GM19238 (cell line): ENCODE results near the gene NALF2.

Experiments
- DNase-seq: peaks from one replicate; pipeline ENCODE4 v3.0.0; 2011; ENCODE audit warnings: low spot score; ENCODE audit not compliant: insufficient read length

NALF2 gene

DNA sequence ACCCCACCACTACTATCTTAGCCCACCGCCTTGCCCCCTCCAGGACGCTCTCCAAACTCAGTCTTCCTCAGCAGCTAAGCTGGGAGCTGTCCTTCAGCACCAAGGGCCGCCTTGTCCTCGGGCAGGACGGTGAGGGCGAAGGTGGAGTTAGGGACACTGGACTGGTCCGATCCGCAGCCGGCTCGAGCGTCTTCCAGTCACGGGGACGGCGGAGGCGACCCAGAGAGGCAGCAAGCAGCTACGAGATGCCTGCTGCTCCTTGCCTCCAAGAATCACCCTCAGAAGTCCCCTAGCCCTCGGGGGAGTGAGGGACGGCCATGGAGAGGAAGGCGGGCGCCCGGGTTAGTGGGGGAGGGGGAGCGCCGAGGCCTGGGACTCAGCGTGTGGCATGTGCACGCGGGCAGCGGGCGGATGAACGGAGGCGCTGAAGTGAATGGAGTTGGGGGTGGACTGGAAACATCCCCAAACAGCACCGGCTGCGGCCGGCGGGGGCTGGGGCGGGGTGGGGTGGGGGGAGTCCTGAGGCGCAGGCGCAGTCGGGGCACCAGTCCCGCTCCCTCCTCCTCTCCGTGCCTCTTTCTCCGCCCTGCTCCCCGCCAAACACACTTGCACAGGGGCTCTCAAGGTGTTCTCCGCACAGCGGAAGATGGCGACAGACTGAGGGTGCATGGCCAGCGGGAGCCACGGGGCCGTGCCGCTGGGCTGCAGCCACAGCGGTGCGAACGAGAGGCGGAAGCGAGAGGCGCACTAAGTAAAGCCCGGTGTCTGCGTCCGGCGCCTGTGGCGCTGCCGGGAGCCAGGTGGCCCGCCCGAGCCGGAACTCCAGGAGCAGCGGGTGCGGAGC, at the start of gene NALF2:
Gene NALF2, plus strand, starts transcription at position 545 of the 844 bp plus-strand sequence. CDS start 957 bp downstream, outside the sequence.
- no peak for DNase-seq

DNA sequence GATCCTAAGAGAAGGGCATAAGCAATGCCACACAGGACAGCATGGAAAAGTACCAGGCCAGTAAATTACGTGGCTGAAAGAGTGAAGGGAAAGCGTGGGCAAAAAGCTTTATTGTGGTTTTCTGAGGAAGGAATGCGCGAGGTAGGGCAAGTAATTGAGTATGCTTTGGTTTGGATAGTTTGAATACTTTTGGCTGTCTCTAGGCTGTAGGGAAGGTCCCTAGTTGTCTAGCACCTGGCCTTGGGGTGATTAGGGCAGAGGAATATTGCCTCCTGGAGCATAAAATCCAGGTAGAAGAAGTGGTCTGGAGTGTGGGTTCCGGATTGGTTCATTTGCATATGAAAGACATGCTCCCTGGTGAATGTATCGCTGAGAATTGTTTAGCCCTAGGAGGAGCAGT, 46.4 kb upstream of the NALF2 start:
- DNase-seq = no peak

DNA sequence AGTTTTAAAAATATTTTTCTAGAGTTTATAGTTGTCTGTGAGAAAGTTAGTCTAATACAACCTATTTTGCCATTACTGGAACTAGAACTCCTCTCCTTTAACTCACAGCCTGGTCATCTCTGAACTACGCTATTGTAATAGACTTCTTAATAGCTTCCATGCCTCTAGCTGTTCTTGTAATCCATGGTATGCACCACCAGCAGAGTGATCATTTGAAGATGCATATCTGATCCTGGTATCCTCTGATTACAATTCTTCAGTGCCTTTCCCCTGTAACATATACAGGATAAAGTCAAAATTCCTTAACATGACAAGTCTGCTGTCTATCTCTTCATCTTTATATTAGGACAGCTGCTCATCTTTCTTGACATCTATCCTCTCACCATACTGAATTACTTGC, 37.6 kb upstream of the NALF2 start:
- no peak for DNase-seq

DNA sequence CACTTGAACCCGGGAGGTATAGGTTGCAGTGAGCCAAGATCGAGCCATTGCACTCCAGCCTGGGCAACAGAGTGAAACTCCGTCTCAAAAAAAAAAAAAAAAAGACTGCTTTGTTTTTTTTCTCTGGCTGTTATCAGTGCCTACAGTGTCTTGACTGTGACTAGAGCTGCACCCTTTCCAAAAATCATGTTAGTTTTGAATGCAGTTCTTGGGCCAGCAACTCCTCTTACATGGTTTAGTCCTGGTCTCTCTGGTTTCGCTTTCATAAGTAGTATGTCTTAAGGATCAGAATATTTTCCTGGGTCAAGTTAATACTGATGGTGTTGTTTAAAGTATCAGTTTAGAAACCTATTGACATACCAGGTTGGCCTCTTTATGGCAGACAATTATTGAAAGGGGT, 34.2 kb upstream of the NALF2 start:
- DNase-seq = no peak

DNA sequence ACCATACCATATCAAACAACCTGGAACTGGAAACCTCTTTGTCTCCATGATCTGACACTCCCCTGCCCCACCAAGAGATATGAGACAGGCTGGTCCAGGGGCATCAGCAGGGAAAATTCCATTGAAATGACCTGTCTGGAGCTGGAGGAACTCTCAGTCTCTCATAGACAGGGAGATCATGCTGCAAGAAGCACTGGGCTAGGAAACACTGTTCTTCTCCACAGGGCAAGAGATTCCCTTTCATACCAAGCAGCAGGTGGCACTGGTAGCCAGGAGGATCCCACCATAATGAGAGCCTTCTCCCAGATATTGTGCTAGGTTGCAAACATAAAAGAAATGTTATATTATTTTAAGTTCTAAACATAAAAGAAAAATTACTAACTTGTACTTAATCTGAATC, 14.5 kb upstream of the NALF2 start:
- DNase-seq = no peak

DNA sequence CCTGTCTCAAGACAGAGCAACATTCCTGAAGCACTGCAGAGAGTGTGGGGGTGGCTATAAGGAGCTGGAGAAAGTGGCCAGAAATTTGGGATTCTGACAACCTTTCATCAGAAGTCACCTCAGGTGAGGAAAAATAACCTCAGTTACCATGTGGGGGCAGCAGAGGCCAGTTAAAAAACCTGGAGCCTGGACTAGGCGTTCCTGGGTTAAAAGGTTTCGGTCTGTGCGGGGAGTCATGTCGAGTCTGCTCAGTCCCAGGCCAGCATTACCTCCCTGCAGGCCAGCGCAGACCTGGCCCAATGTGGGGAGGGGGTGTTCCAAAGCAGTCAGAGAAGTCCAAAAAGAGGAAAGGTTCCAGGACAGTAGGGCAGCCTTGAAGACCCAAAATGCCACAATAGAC, 10.9 kb upstream of the NALF2 start:
- DNase-seq = no peak

DNA sequence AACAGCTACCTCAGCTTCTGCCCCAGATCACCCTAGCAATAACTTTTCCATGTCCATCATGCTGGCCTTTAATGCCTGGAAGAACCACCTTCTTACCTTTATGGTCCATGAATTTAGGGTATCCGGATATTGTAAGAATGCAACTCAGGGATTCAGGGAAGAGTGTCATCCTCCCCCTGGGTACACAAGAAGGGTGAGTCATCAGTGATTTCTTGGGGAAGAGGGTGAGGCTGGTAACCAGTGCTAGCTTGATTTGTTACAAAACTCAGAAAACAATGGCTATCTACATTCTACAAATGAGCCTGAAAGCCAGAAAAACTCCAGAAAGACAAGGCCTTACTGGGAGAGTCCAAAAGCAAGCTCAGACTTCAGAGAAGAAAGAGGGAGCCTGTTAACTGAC, 10.4 kb upstream of the NALF2 start:
- no peak for DNase-seq

DNA sequence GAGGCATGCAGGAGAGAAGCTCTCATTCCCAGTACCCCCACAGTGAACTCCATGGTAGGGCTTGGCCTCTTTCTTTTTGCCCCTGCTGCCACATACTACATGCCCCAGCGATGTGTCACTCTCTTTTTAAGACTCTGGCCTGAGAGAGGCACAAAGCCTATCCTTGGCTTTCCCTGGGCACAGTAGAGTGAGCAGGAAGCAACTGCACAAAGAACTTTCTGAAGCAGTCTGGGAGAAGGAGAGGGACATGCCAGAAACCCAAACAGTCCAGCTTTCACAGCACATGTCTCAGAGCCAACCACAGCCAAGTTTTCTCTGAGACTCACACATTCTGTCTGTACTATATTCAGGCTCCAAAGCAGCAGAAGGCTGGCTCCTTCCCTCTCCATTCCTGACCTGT, 7.9 kb upstream of the NALF2 start:
- DNase-seq = no peak

DNA sequence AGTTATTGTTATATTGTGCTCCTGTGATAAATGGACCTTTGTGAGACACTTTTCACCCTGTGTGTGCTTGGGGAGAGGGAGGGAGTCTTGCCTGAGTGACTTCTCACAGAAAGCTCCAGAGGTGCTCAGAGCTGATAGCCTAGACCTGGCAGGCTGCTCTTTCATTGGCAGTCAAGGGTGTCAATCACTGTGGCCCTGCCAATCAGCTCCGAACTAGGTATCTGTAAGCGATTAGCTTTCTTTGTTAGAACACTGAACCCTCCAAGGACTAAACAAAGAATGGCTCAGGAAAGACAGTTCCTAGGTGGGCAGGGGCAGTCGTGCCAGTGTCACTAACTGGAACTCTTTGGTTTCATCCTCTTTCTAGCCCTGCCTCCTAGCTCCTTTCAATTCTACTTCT, 2.7 kb upstream of the NALF2 start:
- DNase-seq = no peak

DNA sequence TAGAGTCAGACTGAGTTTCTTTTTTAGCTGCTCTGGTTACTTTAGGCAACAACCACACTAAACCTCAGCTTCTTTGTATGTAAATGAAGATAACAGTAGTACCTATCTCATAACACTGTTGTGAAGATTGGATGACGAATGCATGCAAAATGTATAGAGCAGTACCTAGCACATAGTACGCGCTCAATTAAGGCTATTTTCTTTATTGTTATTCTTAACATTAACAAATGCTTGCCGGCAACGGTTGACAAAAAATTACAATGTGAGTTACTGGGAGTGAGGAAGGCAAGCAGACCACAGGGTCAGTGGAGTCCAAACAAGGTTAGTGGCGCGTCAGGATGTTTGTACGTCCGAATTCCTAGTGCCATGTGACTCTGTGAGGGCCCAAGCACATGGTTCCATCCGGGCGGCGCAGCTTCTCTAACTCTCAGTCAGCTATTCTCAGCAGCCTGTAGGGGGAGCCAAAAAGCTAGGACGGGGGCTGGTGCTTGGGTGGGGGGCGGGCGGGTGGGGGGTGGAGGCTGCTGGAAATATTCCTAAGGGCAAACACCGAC, 821 bp upstream of the NALF2 start:
- DNase-seq = no peak

DNA sequence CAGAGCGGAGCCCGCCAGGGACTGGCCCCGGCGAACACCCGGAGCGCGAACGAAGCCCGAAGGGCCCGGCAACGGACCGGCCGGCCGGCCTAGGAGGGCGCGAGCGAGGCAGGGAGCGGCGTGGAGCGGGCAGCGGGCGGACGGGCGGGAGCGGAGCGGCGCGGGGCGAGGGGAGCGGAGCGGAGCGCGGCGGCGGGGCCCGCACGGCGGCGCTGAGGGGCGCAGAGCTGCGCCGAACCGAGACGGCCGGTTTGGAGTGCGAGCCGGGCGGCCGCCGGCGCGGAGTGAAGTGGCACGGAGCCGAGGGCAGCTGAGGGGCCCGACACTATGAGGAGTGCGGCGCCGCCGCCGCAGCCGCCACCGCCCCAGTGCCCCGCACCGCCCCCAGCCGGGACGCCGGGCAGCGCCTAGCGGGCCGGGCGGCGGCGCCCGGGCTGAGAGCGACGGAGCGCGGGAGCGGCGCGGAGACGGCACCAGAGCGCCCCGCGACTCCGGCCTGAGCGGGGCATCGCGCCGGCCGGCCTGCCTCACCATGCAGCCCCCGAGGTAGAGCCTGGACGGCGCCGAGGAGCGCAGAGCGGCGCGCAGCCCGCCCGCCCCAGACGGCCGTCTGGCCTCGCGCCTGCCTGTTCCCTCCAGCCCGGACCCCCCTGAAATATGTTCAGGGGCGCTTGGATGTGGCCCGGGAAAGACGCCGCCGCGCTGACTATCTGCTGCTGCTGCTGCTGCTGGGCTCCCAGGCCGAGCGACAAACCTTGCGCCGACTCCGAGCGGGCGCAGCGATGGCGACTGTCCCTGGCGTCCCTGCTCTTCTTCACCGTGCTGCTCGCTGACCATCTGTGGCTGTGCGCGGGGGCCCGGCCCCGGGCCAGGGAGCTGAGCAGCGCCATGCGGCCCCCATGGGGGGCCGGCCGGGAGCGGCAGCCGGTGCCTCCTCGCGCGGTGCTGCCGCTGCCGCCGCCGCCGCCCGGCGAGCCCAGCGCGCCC, 793 bp downstream of the NALF2 start:
- no peak for DNase-seq

DNA sequence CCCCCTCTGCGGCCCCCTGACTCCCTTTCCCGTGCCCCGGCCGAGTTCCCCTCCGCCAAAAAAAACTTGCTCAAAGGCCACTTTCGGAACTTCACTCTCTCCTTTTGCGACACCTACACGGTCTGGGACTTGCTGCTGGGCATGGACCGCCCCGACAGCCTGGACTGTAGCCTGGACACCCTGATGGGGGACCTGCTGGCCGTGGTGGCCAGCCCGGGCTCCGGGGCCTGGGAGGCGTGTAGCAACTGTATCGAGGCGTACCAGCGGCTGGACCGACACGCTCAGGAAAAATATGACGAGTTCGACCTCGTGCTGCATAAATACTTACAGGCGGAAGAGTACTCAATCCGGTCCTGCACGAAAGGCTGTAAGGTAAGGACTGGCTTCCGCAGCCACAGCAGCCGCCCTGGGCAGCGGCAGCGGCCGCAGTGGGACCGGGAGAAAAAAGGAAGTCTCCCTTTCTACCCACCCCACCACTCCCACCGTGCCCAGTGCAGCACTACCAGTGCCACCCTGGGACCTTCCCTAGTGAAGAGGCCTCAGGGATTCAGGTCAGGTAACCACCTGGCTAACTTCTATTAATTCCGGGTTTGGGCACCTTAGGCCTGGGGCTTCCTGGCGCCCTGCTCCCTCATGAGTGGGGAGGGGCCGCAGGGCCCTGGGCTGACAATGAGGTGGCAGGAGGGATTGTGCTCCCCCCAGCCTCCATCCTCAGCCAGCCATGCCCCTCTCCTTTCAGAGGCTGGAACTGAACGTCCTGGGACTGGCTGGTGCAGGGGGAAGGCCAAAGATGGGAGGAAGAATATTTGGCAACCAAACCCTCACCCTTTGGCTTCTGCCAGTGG, 1.9 kb downstream of the NALF2 start:
- no peak for DNase-seq

DNA sequence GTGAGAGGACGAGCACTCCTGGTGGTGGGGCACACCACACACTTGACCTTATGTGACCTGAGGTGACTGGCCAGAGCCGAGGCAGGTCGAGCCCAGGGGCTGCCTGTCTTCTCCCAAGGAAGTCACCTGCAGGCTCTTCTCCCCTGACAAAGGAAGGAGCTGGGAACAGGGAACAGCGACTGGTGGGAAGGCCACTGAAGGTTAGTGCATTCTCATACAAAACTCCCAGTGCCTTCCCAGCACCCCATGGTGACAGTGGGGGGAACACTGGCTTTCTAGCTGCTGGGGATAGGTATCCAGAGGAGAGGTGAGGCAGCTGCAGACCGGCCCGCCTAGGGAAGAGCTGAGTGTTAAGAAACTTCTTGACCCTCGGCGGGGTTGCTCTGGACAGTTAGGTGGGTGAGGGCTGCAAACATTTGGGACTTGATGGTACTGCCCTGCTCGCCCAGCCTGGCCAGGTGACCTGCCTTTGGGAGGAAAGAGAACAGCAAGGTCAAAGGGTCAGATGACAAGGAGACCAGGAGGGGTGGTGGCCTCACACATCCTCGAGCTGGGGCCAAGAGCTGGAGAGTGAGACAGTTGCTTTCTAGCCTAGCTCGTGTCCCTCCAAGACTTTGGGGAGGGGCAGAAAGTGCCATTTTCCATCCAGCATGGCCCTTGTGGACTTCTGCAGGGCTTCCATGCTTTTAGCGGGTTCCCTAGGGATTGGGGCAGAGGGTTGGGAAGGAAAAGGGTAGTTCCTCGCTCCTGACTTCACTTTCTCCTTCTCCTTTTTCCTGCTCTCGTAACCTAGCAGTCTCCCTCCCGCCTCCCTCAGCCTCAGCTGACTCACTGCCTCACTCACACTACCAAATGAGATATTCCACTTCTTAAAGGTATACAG, 2.7 kb downstream of the NALF2 start:
- DNase-seq = no peak

DNA sequence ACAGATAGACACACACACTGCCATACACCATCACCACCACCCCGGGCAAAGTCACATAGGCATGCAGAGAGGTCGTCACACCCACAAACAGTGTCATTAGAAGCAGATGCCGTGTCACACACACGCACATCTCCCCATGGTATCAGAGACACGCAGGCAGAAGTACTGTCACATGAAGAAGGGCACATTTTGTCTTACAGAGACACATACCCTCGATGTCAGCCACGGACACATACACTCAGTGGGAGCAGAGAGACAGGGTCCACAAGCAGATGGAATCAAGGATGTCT, 3.3 kb downstream of the NALF2 start:
- DNase-seq = no peak

DNA sequence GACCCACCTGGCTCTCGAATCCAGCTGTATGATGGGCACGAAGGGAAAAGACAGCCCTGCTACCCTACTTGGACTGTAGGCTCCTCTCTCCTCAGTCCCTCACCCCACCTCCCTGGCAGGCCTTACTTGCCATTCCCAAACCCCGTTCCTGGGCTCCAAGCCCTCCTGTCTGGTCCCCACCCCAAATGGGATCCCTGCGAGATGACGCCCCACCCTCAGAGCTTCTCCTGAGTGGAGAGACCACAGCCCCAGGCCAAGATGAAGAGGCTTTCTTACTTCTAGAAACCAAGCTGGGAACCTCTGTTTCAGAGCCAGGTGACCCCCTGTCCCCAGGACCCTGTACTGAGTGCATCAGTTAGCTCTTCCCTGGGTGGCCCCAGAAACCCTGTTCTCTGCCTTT, 4.5 kb downstream of the NALF2 start:
- DNase-seq = no peak

DNA sequence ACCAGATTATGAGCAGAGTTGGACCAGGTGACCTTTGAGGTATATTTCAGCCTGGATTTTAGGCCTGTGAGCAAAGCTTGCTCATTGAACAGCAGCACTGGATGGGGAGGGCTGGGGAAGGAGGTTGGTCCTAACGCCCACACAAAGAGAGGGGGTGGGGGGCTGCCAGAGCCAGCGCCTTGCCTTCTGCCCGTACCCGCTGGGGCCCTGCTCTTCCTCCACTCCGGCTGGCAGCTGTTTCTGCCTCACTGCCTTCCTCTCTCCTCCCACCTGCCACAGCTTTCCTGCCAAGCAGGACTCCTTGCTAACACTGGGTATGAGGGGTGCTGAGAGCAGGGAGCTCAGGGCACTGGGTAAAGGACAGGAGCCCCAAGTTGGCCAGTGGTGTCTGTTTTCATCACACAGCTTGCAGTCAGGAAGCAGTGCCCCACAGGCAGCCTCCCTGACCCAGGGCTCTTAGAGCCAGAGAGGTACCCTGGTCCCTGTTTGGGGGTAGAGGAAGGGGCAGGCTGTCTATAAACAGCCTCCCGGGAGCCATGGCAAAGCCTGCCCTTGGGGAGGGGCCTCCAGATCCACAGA, 6.1 kb downstream of the NALF2 start:
- no peak for DNase-seq

DNA sequence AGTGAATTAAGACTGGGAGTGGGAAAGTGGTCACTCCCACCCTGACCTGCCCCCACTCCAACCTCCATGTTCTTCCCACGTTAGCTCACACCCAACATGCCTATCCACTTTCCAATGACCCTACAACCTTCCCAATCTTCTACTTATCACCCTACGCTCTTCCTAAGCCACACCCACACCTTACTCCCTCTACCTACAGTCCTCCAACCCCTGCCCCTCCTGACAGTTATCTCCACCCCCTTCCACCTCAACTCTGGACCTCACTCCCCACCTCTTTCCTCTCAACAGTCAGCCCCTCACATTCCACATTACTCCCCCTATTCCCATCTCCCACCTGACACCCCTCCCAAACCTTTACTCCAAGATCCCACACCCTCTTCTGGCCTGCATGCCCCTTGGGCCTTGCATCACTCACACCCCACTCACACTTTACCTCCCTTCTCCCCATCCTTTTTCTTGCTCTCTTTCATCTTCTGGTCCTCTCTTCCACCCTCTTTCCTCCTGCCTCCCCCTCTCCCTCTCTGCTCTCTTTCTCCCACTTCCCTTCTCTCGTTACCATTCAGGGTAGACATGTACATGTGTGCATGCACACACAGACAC, 6.9 kb downstream of the NALF2 start:
- DNase-seq = no peak

DNA sequence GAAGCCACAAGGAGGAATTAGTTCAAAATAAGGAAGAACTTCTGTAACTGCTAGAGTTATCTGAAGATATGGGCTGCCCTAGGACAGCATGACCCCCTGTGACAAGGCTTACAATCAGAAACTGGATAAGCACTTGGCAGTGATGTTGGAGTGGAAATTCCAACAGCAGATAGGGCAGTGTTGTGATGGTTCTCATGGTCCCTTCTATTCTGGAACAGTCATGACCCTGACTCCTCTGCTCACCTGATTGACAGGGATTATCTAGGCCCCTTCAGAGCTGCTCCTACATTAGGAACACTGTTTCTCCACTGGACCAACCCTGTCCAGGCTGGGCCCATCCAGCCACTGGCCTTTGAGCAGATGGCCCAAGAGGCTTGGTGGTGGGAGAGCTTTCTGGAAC, 17.9 kb downstream of the NALF2 start:
- DNase-seq = no peak

DNA sequence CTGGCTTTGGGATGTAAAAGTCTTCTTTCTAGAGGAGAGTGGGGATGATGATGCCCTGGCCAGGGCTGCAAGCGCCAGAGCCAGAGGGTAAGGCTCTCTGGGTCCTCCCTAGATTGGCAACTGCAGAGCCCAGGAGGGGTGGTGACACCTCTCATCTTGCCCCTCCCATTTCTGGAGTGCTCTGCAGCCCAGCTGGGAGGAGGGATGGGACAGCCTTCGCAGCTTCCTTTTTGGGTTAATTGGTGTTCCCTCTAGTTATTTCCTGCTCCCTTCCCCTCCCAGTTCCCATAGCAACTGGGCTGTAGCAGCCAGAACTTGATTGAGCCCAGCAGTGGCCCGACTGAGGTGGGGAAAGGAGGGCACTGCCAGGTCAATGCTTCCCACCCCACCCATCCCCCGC, 19.2 kb downstream of the NALF2 start:
- DNase-seq = no peak
